Thyroid gland (tissue), 4 donors: Measurements from ENCODE around the gene KCNH1.

Experiments
- POLR2A ChIP-seq, 2 donors: fragments of 450-650 bp; IDR thresholded peaks; one replicate each; pipeline ENCODE4 v1.6.1; 2017; ENCODE audit warnings: antibody characterized with exemption in 2 of 2, mild to moderate bottlenecking in 2 of 2, moderate library complexity in 1 of 2
- TF ChIP-seq, protein P1 (sequence below), 6 experiments: fragments of 200-600 bp in 3 of 6; fragments of 450-650 bp in 3 of 6; sonication (generic) in 3 of 6; IDR thresholded peaks; one replicate each; pipeline ENCODE4 v1.5.1; 2016 to 2019; ENCODE audit warnings: antibody characterized with exemption in 6 of 6, mild to moderate bottlenecking in 2 of 6, inconsistent platforms in 1 of 6, moderate library complexity in 1 of 6

GRCh38 chr1:211091867-211092266 lies 42.1 kb downstream of the KCNH1 start:
- no peak for TF ChIP-seq POLR2A (IDR thresholded peaks at IDR 0.05)
- TF ChIP-seq, protein P1, sequence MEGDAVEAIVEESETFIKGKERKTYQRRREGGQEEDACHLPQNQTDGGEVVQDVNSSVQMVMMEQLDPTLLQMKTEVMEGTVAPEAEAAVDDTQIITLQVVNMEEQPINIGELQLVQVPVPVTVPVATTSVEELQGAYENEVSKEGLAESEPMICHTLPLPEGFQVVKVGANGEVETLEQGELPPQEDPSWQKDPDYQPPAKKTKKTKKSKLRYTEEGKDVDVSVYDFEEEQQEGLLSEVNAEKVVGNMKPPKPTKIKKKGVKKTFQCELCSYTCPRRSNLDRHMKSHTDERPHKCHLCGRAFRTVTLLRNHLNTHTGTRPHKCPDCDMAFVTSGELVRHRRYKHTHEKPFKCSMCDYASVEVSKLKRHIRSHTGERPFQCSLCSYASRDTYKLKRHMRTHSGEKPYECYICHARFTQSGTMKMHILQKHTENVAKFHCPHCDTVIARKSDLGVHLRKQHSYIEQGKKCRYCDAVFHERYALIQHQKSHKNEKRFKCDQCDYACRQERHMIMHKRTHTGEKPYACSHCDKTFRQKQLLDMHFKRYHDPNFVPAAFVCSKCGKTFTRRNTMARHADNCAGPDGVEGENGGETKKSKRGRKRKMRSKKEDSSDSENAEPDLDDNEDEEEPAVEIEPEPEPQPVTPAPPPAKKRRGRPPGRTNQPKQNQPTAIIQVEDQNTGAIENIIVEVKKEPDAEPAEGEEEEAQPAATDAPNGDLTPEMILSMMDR (IDR thresholded peaks at IDR 0.05) = no peak
